B cell (primary cell): Measurements from ENCODE around the gene MOSPD2.

Experiments used
- CTCF ChIP-seq: fragments of 200-600 bp; IDR thresholded peaks from one replicate; pipeline ENCODE4 v1.8.0; 2022; ENCODE audit warnings: antibody characterized with exemption, mild to moderate bottlenecking
- EZH2 ChIP-seq: IDR thresholded peaks from 2 replicates; pipeline ENCODE4 v1.6.1; 2012; ENCODE audit warnings: borderline replicate concordance, low read depth, mild to moderate bottlenecking, moderate library complexity, low read length; ENCODE audit not compliant: insufficient read depth, poor library complexity, severe bottlenecking

GRCh38 chrX:14927401-14927800, 54.2 kb downstream of the MOSPD2 start:
- TF ChIP-seq EZH2 (no peak), CTCF (no peak)
